Endodermal cell (in vitro differentiated cells): ENCODE measurements around the gene ENTR1. TPM values are rescaled to one million over a fixed set of nuclear protein-coding genes. Genes with fewer than 3 reads are reported as not detected.
A peak's percentile ranks its signal among the peaks of the same experiment; 100 is the strongest.

Experiments used
- DNase-seq: peaks from one replicate; pipeline ENCODE4 v3.0.0-alpha.2; 2017
- H3K27ac ChIP-seq: 2 replicates; pipeline ENCODE4 v1.5.1; 2013; ENCODE audit warnings: mild to moderate bottlenecking, low read depth, low read length, moderate library complexity
- H3K27me3 ChIP-seq: 2 replicates; pipeline ENCODE4 v1.6.1; 2013; ENCODE audit warnings: mild to moderate bottlenecking, low read length, moderate library complexity; ENCODE audit not compliant: insufficient read depth, control insufficient read depth, poor library complexity, severe bottlenecking
- H3K36me3 ChIP-seq: 2 replicates; pipeline ENCODE4 v1.7.0; 2013; ENCODE audit warnings: mild to moderate bottlenecking, low read length, moderate library complexity; ENCODE audit not compliant: control insufficient read depth, insufficient read depth
- H3K4me1 ChIP-seq: one replicate; pipeline ENCODE4 v1.7.0; 2013; ENCODE audit warnings: low read length; ENCODE audit not compliant: control insufficient read depth, insufficient read depth
- H3K4me3 ChIP-seq: 2 replicates; pipeline ENCODE4 v1.5.1; 2013; ENCODE audit warnings: mild to moderate bottlenecking, low read length, moderate library complexity
- H3K9ac ChIP-seq: 2 replicates; pipeline ENCODE4 v1.6.1; 2013; ENCODE audit warnings: mild to moderate bottlenecking, low read length, moderate library complexity; ENCODE audit not compliant: poor library complexity, severe bottlenecking; ENCODE audit errors: extremely low read depth
- H3K9me3 ChIP-seq: 2 replicates; pipeline ENCODE4 v1.6.1; 2013; ENCODE audit warnings: mild to moderate bottlenecking, low read length, moderate library complexity; ENCODE audit not compliant: control insufficient read depth
- H3K27ac Mint-ChIP-seq: 2 replicates; pipeline ENCODE4 v1.8.0; 2020; ENCODE audit warnings: mixed read lengths
- H3K27me3 Mint-ChIP-seq: 2 replicates; pipeline ENCODE4 v1.8.0; 2021; ENCODE audit warnings: mild to moderate bottlenecking, mixed read lengths; ENCODE audit not compliant: insufficient read depth
- H3K36me3 Mint-ChIP-seq: 2 replicates; pipeline ENCODE4 v1.8.0; 2020; ENCODE audit warnings: low read depth, mixed read lengths
- H3K4me1 Mint-ChIP-seq: 2 replicates; pipeline ENCODE4 v1.8.0; 2020; ENCODE audit warnings: mixed read lengths
- H3K4me3 Mint-ChIP-seq: 2 replicates; pipeline ENCODE4 v1.8.0; 2020; ENCODE audit warnings: mild to moderate bottlenecking, moderate library complexity, mixed read lengths
- H3K9me3 Mint-ChIP-seq: 2 replicates; pipeline ENCODE4 v1.8.0; 2020; ENCODE audit warnings: mild to moderate bottlenecking, mixed read lengths
- WGBS, 2 experiments: methylation state at CpG; one replicate each; pipeline versions ENCODE4 v1.1.5 to v1.1.7; 2013; ENCODE audit warnings: missing lambda C conversion rate in 2 of 2, mixed read lengths in 1 of 2; ENCODE audit not compliant: insufficient coverage in 1 of 2, insufficient read length in 1 of 2; 5-methylcytosine and 5-hydroxymethylcytosine counted together
- total RNA-seq, 2 donors: library from RNA; stranded (reverse); fragmentation: NEBNext Ultra II Directional in 1 of 2; extraction: Animal tissue kit (Norgen Biotek cat#: 25700) in 1 of 2; gene quantifications; 2 replicates in 1 of 2; 3 replicates in 1 of 2; pipeline ENCODE4 v1.2.1, GENCODE V29; 2021
- TF ChIP-seq, protein P1 (sequence below): fragments of 200-600 bp; sonication (generic); conservative IDR thresholded peaks from 2 replicates; pipeline ENCODE4 v1.5.0; 2021; ENCODE audit warnings: antibody characterized with exemption, mild to moderate bottlenecking

ENTR1 gene
- total RNA-seq, 2 donors from 2014 or later, result 76.6 to 83.1 TPM

DNA sequence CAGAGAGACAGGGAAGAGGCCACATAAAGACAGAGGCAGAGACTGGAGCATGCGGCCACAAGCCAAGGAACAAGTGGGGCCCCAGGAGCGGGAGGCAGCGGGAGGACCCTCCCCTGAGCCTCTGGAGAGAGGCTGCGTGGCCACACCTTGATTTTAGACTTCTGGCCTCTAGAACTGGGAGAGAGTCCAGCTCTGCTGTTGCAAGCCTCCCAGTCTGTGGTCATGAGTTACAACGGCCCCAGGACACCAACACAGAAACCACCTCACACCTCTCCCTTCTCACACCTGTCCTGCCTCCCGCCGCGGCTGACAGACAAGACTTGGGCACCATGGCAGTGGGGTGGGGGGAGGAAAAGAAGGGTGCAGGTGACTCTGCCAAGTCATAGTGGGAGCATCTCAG is 27.0 kb upstream of the ENTR1 start:
- Mint-ChIP-seq H3K9me3 (no peaks in the 10 kb centered on the region), H3K4me3 (peak overlapping the region; percentile 77), H3K27me3 (no peaks in the 10 kb centered on the region), H3K27ac (no peak overlapping the region), H3K36me3 (peaks cover 20% of the 10 kb centered on the region), H3K4me1 (peaks cover 16% of the 10 kb centered on the region)
- DNase-seq, result no peak
- peak overlapping the region; percentile 91 for H3K4me3 ChIP-seq
- TF ChIP-seq, protein P1, sequence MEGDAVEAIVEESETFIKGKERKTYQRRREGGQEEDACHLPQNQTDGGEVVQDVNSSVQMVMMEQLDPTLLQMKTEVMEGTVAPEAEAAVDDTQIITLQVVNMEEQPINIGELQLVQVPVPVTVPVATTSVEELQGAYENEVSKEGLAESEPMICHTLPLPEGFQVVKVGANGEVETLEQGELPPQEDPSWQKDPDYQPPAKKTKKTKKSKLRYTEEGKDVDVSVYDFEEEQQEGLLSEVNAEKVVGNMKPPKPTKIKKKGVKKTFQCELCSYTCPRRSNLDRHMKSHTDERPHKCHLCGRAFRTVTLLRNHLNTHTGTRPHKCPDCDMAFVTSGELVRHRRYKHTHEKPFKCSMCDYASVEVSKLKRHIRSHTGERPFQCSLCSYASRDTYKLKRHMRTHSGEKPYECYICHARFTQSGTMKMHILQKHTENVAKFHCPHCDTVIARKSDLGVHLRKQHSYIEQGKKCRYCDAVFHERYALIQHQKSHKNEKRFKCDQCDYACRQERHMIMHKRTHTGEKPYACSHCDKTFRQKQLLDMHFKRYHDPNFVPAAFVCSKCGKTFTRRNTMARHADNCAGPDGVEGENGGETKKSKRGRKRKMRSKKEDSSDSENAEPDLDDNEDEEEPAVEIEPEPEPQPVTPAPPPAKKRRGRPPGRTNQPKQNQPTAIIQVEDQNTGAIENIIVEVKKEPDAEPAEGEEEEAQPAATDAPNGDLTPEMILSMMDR, result no peak
- H3K9me3 ChIP-seq, result no peaks in the 10 kb centered on the region
- WGBS, 2 experiments, result 92 to 100% methylated on average over 3 to 8 of the region's 8 CpGs
- H3K27ac ChIP-seq, result no peak overlapping the region
- no peak overlapping the region for H3K9ac ChIP-seq
- H3K27me3 ChIP-seq, result no peaks in the 10 kb centered on the region
- peaks cover 9% of the 10 kb centered on the region for H3K4me1 ChIP-seq
- peaks cover 30% of the 10 kb centered on the region for H3K36me3 ChIP-seq

DNA sequence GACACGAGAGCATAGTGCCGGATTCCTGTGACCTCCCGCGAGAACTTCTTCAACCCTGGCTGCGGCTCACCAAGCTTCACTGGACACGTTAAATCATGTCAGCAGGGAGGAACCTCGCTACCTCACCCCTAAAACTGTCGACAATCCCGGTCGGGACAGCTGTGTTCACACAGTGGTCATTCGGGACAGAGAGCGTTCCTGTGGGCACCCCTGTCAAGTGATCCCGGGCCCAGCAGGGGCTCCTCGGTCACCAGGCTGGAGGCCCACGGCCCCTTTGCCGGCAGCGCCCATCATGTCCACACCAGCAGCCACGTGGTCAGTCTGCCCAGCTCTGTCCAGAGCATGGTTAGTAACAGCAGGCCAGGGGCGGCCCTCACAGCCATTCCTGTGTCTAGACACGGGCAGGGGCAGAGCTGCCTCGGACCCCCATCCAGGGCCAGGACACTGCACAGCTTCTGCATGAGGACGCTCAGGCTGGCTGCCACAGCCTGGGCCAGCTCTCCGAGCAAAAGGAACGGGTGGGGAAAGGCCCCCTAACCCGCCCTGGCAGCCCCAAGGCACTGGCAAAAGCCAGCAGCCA is 25.7 kb upstream of the ENTR1 start:
- TF ChIP-seq, protein P1, result no peak
- peaks cover 10% of the 10 kb centered on the region for H3K36me3 Mint-ChIP-seq

DNA sequence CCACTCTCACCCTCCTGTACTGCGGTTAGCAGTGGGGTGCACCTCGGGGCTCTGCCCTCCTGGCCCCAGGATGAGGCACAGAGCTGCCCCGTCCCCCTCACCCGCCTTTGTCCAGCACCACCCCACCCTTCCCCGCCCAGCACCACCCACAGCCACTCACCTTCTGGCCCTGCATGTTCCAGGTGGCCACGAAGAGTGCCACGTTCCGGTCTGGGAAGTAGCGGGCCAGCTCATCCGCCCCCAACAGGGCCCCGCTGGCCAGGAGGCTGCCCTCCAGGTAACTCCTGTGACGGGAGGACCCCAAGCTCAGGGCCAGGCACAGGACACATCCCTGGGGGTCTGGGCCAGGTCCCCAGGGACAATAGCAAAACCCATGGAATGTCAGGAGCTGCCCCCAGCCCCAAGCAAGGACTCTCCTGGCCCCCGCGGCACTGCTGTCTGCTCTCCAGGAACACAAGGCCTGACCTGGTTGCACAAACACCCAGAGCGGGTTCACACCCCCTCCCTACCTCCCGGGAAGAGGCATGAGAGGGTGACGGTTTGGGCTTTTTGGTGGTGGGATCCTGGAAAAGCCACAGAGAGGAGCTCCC is 24.3 kb upstream of the ENTR1 start:
- H3K27ac Mint-ChIP-seq, result no peak overlapping the region
- peaks cover 16% of the 10 kb centered on the region for H3K4me1 Mint-ChIP-seq
- H3K4me3 Mint-ChIP-seq, result no peak overlapping the region
- no peak overlapping the region for H3K9ac ChIP-seq
- TF ChIP-seq, protein P1, result no peak
- H3K27me3 ChIP-seq, result no peaks in the 10 kb centered on the region
- H3K4me3 ChIP-seq, result no peak overlapping the region
- no peaks in the 10 kb centered on the region for H3K9me3 ChIP-seq
- no peak overlapping the region for H3K27ac ChIP-seq
- H3K36me3 Mint-ChIP-seq, result peaks cover 9% of the 10 kb centered on the region
- H3K36me3 ChIP-seq, result peaks cover 12% of the 10 kb centered on the region
- no peaks in the 10 kb centered on the region for H3K27me3 Mint-ChIP-seq
- H3K4me1 ChIP-seq, result peaks cover 9% of the 10 kb centered on the region
- 94 to 100% methylated on average over 5 to 17 of the region's 17 CpGs for WGBS, 2 experiments
- H3K9me3 Mint-ChIP-seq, result no peaks in the 10 kb centered on the region
- no peak for DNase-seq

More for the DNA sequence above, 25.7 kb upstream of the ENTR1 start:
- Mint-ChIP-seq H3K27me3 (no peaks in the 10 kb centered on the region), H3K4me3 (peak overlapping the region; percentile 77), H3K9me3 (no peaks in the 10 kb centered on the region), H3K27ac (no peak overlapping the region), H3K4me1 (peaks cover 16% of the 10 kb centered on the region)
- Histone ChIP-seq H3K4me3 (peak overlapping the region; percentile 91), H3K27me3 (no peaks in the 10 kb centered on the region), H3K9me3 (no peaks in the 10 kb centered on the region), H3K36me3 (peaks cover 17% of the 10 kb centered on the region), H3K4me1 (peaks cover 9% of the 10 kb centered on the region), H3K9ac (no peak overlapping the region), H3K27ac (no peak overlapping the region)
- DNase-seq, result no peak
- WGBS, 2 experiments, result 84 to 88% methylated on average over 23 to 25 of the region's 25 CpGs
